Keratinocyte (primary cell): Measurements from ENCODE around the gene CSE1L. TPM values are rescaled to one million over a fixed set of nuclear protein-coding genes. Genes with fewer than 3 reads are reported as not detected.

ENCODE experiments used
- DNase-seq: peaks from one replicate; pipeline ENCODE4 v3.0.0-alpha.2; 2011; ENCODE audit warnings: low read depth, missing footprints, low spot score
- FAIRE-seq: peaks from 2 replicates; lab custom pipeline; 2011; peaks lifted over from hg19 to GRCh38; lab: Jason Lieb, UNC
- H2AFZ ChIP-seq: 2 replicates; pipeline ENCODE4 v1.6.0; 2012; ENCODE audit warnings: low read length, control low read depth, inconsistent platforms; ENCODE audit not compliant: control insufficient read depth
- H3K27ac ChIP-seq: 2 replicates; pipeline ENCODE4 v1.5.1; 2011; ENCODE audit warnings: low read length; ENCODE audit not compliant: control insufficient read depth, insufficient read depth
- H3K27me3 ChIP-seq: 3 replicates; pipeline ENCODE4 v1.6.0; 2011; ENCODE audit warnings: low read length; ENCODE audit not compliant: control insufficient read depth, insufficient read depth; ENCODE audit errors: extremely low read depth
- H3K36me3 ChIP-seq, 2 experiments: 2 replicates in 1 of 2; 3 replicates in 1 of 2; pipeline ENCODE4 v1.5.1; 2011; ENCODE audit warnings: low read length in 2 of 2, mild to moderate bottlenecking in 1 of 2; ENCODE audit not compliant: control insufficient read depth in 2 of 2, insufficient read depth in 2 of 2; ENCODE audit errors: extremely low read depth in 1 of 2
- H3K4me1 ChIP-seq: 3 replicates; pipeline ENCODE4 v1.5.1; 2011; ENCODE audit warnings: low read length; ENCODE audit not compliant: control insufficient read depth, insufficient read depth; ENCODE audit errors: extremely low read depth
- H3K4me2 ChIP-seq: 3 replicates; pipeline ENCODE4 v1.6.0; 2011; ENCODE audit warnings: low read depth, low read length; ENCODE audit not compliant: control insufficient read depth, insufficient read depth; ENCODE audit errors: extremely low read depth
- H3K4me3 ChIP-seq, 3 experiments: fragments of 200-600 bp in 1 of 3; sonication (generic) in 1 of 3; 2 replicates in 2 of 3; 3 replicates in 1 of 3; pipeline ENCODE4 v1.5.1; 2011 to 2016; ENCODE audit warnings: low read length in 3 of 3, mild to moderate bottlenecking in 3 of 3, control low read depth in 2 of 3, inconsistent platforms in 1 of 3, low read depth in 1 of 3, mixed read lengths in 1 of 3, mixed run types in 1 of 3, moderate library complexity in 1 of 3; ENCODE audit not compliant: control insufficient read depth in 2 of 3, insufficient read depth in 2 of 3; ENCODE audit errors: extremely low read depth in 1 of 3
- H3K79me2 ChIP-seq: 2 replicates; pipeline ENCODE4 v1.6.0; 2012; ENCODE audit warnings: low read length; ENCODE audit not compliant: control insufficient read depth, insufficient read depth
- H3K9ac ChIP-seq: 3 replicates; pipeline ENCODE4 v1.6.0; 2011; ENCODE audit warnings: low read length; ENCODE audit not compliant: control insufficient read depth, insufficient read depth; ENCODE audit errors: extremely low read depth
- H3K9me1 ChIP-seq: 3 replicates; pipeline ENCODE4 v1.6.0; 2011; ENCODE audit warnings: low read length; ENCODE audit not compliant: control insufficient read depth, insufficient read depth; ENCODE audit errors: extremely low read depth
- H3K9me3 ChIP-seq: 2 replicates; pipeline ENCODE4 v1.5.1; 2012; ENCODE audit warnings: low read depth, low read length; ENCODE audit not compliant: control insufficient read depth
- H4K20me1 ChIP-seq: 3 replicates; pipeline ENCODE4 v1.6.0; 2011; ENCODE audit warnings: low read length; ENCODE audit not compliant: control insufficient read depth, insufficient read depth; ENCODE audit errors: extremely low read depth
- EZH2 ChIP-seq: IDR thresholded peaks from one replicate; pipeline ENCODE4 v1.6.1; 2012; ENCODE audit warnings: inconsistent platforms, mild to moderate bottlenecking, low read length, moderate library complexity
- dilution Hi-C: fragments of 300-500 bp; cut with MboI; formaldehyde crosslinking; loops from one replicate; pipeline ENCODE4 v1.7.0; 2020; ENCODE audit warnings: low sequenced_read_pairs; ENCODE audit not compliant: extremely low pct_ligation_motif_present
- polyA plus RNA-seq, 5 experiments: library from polyadenylated mRNA; depleted of rRNA in 3 of 5; stranded (reverse) in 3 of 5; stranded (forward) in 1 of 5; unstranded in 1 of 5; fragments of >200 nt; gene quantifications; 1 replicate in 1 of 5; 2 replicates in 3 of 5; 3 replicates in 1 of 5; pipeline versions ENCODE4 v1.2.1 to v1.2.3, GENCODE V29; 2011 to 2012; ENCODE audit warnings: missing spikeins in 2 of 5, low read depth in 1 of 5, low replicate concordance in 1 of 5
- TF ChIP-seq, protein P1 (sequence below), 3 experiments: IDR thresholded peaks in 1 of 3; conservative IDR thresholded peaks in 1 of 3; optimal IDR thresholded peaks in 1 of 3; 2 replicates in 2 of 3; 3 replicates in 1 of 3; pipeline versions ENCODE3 to v1.5.1; 2011; ENCODE audit warnings: low read length in 3 of 3, mild to moderate bottlenecking in 3 of 3, moderate library complexity in 2 of 3, control low read depth in 1 of 3, inconsistent platforms in 1 of 3; ENCODE audit not compliant: insufficient read depth in 2 of 3; ENCODE audit errors: extremely low read depth in 1 of 3

The CSE1L gene
- polyA plus RNA-seq, 1 donor (not counting 4 experiments of a cell fraction or from before 2014, with no cell fraction given), result 134 TPM

DNA sequence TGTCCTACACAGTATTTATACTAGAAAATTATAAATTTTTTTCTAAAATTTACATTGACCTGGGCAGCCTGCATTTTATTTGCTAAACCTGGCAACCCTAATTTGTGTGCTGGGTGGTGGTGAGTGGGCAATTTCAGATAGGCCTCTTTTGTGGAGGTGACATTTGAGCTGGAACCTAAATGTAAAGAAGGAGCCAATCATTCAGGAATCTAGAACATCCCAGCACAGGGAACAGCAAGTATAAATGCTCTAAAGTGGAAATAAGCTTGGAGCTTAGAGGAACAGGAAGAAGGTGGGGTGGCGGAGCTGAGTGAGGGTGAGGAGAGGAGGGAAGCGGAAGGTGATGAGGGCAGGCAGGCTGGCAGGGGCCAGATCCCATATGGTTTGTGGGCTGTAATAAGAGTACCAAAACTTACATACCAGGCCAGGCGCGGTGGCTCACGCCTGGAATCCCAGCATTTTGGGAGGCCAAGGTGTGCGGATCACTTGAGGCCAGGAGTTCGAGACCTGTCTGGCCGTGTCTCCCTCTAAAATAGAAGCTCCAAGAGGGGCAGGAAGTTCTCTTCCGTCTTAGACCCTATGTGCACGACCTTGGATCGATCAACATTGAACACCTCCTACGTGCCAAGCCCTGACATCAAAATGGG lies 549 bp upstream of the CSE1L start:
- TF ChIP-seq, protein P1, sequence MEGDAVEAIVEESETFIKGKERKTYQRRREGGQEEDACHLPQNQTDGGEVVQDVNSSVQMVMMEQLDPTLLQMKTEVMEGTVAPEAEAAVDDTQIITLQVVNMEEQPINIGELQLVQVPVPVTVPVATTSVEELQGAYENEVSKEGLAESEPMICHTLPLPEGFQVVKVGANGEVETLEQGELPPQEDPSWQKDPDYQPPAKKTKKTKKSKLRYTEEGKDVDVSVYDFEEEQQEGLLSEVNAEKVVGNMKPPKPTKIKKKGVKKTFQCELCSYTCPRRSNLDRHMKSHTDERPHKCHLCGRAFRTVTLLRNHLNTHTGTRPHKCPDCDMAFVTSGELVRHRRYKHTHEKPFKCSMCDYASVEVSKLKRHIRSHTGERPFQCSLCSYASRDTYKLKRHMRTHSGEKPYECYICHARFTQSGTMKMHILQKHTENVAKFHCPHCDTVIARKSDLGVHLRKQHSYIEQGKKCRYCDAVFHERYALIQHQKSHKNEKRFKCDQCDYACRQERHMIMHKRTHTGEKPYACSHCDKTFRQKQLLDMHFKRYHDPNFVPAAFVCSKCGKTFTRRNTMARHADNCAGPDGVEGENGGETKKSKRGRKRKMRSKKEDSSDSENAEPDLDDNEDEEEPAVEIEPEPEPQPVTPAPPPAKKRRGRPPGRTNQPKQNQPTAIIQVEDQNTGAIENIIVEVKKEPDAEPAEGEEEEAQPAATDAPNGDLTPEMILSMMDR (optimal IDR thresholded peaks at IDR 0.05 in 1 of 3, IDR thresholded peaks at IDR 0.05 in 1 of 3, conservative IDR thresholded peaks at IDR 0.05 in 1 of 3; ENCODE audit: extremely low read depth in 1 of 3, insufficient read depth in 2 of 3, low read length in 3 of 3), result no peak
- TF ChIP-seq EZH2, result no peak
- Histone ChIP-seq H3K4me1 (peaks cover 23% of the 10 kb centered on the region), H3K36me3 (peaks cover 2 to 7% of the 10 kb centered on the region in 2 experiments), H3K79me2 (peaks cover 41% of the 10 kb centered on the region), H3K4me2 (peak overlapping the region; percentile 75), H2AFZ (peak overlapping the region; percentile 90), H3K9ac (peak overlapping the region; percentile 99), H3K4me3 (peak overlapping the region; percentile 86 to 100 (median 95)), H3K27me3 (no peaks in the 10 kb centered on the region), H3K9me1 (no peaks in the 10 kb centered on the region), H3K9me3 (no peaks in the 10 kb centered on the region), H3K27ac (peak overlapping the region; percentile 98), H4K20me1 (peaks cover 6% of the 10 kb centered on the region)
- dilution Hi-C loops, result no loop called here
- DNase-seq (no peak), FAIRE-seq (no peak)

DNA sequence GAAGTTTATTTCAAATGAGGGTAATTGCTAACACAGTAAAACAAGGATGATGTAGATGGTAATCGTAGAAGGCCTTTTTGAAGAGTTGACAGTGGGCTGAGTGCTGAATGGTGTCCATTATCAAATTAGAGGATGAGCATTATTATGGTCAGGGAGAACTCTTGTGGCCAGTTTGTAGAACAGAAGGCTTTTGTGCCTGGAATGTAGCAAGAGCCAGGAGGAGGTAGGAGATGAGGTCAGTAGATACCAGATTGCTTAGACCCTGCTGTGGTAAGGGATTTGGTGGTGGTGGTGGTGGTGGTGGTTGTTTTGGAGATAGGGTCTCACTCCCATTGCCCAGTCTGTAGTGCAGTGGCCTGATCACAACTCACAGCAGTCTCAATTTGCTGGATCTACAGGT lies 6.2 kb downstream of the CSE1L start:
- Histone ChIP-seq H3K9me1 (peaks cover 2% of the 10 kb centered on the region), H3K36me3 (peaks cover 2 to 21% of the 10 kb centered on the region in 2 experiments), H3K9ac (no peak overlapping the region), H2AFZ (no peak overlapping the region), H3K27me3 (no peaks in the 10 kb centered on the region), H4K20me1 (peaks cover 36% of the 10 kb centered on the region), H3K4me2 (no peak overlapping the region), H3K4me1 (peaks cover 24% of the 10 kb centered on the region), H3K9me3 (no peaks in the 10 kb centered on the region), H3K27ac (no peak overlapping the region), H3K79me2 (peaks cover 98% of the 10 kb centered on the region), H3K4me3 (no peak overlapping the region)
- TF ChIP-seq, protein P1 (optimal IDR thresholded peaks at IDR 0.05 in 1 of 3, IDR thresholded peaks at IDR 0.05 in 1 of 3, conservative IDR thresholded peaks at IDR 0.05 in 1 of 3; ENCODE audit: extremely low read depth in 1 of 3, insufficient read depth in 2 of 3, low read length in 3 of 3), result no peak
- no peak for TF ChIP-seq EZH2
- dilution Hi-C loops, result no loop called here
- no peak for DNase-seq
- no peak for FAIRE-seq
